IMR-90 (cell line): Measurements from ENCODE around the gene FLNA. TPM values are rescaled to one million over a fixed set of nuclear protein-coding genes. Genes with fewer than 3 reads are reported as not detected.

Experiments
- ATAC-seq: fragments of 200-7000 bp; cut with Tn5 transposase; 2 replicates; pipeline ENCODE4 v1.9.1; 2020; ENCODE audit warnings: low read depth, mild to moderate bottlenecking, moderate library complexity
- BruUV-seq: library from RNA; stranded (reverse); fragments of 400-500 nt; replicated peaks from 2 replicates; lab custom pipeline; 2021; lab: Mats Ljungman, UMichigan
- CTCF ChIA-PET: fragments of 300-600 bp; formaldehyde crosslinking; extraction: SDS; loops from one replicate; lab custom pipeline; 2021; ENCODE audit warnings: antibody characterized with exemption; lab: Yijun Ruan, JAX
- POLR2A ChIA-PET: fragments of 300-600 bp; sonication (Branson Sonifier 250); formaldehyde crosslinking; loops from one replicate; lab custom pipeline; 2022; ENCODE audit warnings: antibody characterized with exemption; ENCODE audit not compliant: unreplicated experiment; lab: Charles Lee
- DNase-seq: peaks from one replicate; pipeline ENCODE4 v3.0.0; 2013
- H2AFZ ChIP-seq: replicated peaks from 2 replicates; pipeline ENCODE3; 2013; ENCODE audit warnings: low read length, mild to moderate bottlenecking; ENCODE audit not compliant: poor library complexity
- H2AK5ac ChIP-seq: 2 replicates; pipeline ENCODE4 v1.6.1; 2013; ENCODE audit warnings: low read depth, low read length, inconsistent platforms
- H2AK9ac ChIP-seq: replicated peaks from 2 replicates; pipeline ENCODE3; 2013; ENCODE audit warnings: mild to moderate bottlenecking, low read depth, low read length, moderate library complexity; ENCODE audit not compliant: poor library complexity
- H2BK120ac ChIP-seq: 2 replicates; pipeline ENCODE4 v1.6.1; 2013; ENCODE audit warnings: low read depth, low read length, inconsistent platforms
- H2BK15ac ChIP-seq: 3 replicates; pipeline ENCODE4 v1.6.1; 2013; ENCODE audit warnings: low read depth, low read length, inconsistent platforms
- H2BK20ac ChIP-seq: 2 replicates; pipeline ENCODE4 v1.6.1; 2013; ENCODE audit warnings: low read depth, mild to moderate bottlenecking, inconsistent platforms, low read length, moderate library complexity
- H2BK5ac ChIP-seq: 2 replicates; pipeline ENCODE4 v1.6.1; 2013; ENCODE audit warnings: mild to moderate bottlenecking, low read depth, low read length, inconsistent platforms; ENCODE audit not compliant: poor library complexity, severe bottlenecking
- H3K14ac ChIP-seq: replicated peaks from 2 replicates; pipeline ENCODE4 v1.6.1; 2013; ENCODE audit warnings: low read depth, low read length, inconsistent platforms
- H3K18ac ChIP-seq: 2 replicates; pipeline ENCODE4 v1.6.1; 2013; ENCODE audit warnings: low read depth, low read length, control low read depth
- H3K23ac ChIP-seq: 2 replicates; pipeline ENCODE4 v1.6.1; 2013; ENCODE audit warnings: low read depth, low read length, inconsistent platforms
- H3K27ac ChIP-seq: 2 replicates; pipeline ENCODE4 v1.5.1; 2013; ENCODE audit warnings: mild to moderate bottlenecking, control low read depth, low read length; ENCODE audit not compliant: insufficient read depth
- H3K27me3 ChIP-seq: 2 replicates; pipeline ENCODE4 v1.6.1; 2013; ENCODE audit warnings: low read length; ENCODE audit not compliant: control insufficient read depth, insufficient read depth
- H3K36me3 ChIP-seq: 2 replicates; pipeline ENCODE4 v1.6.1; 2013; ENCODE audit warnings: low read length, mixed read lengths; ENCODE audit not compliant: control insufficient read depth, insufficient read depth
- H3K4ac ChIP-seq: 2 replicates; pipeline ENCODE4 v1.6.1; 2013; ENCODE audit warnings: low read depth, low read length, inconsistent platforms
- H3K4me1 ChIP-seq: 2 replicates; pipeline ENCODE4 v1.6.1; 2013; ENCODE audit warnings: low read length, mixed read lengths; ENCODE audit not compliant: control insufficient read depth, insufficient read depth
- H3K4me2 ChIP-seq: 2 replicates; pipeline ENCODE4 v1.6.1; 2013; ENCODE audit warnings: low read depth, mild to moderate bottlenecking, control low read depth, low read length, moderate library complexity
- H3K4me3 ChIP-seq: 2 replicates; pipeline ENCODE4 v1.5.1; 2013; ENCODE audit warnings: low read depth, mild to moderate bottlenecking, control low read depth, low read length, moderate library complexity; ENCODE audit not compliant: insufficient read depth
- H3K56ac ChIP-seq: 2 replicates; pipeline ENCODE4 v1.6.1; 2013; ENCODE audit warnings: low read length, inconsistent platforms; ENCODE audit not compliant: insufficient read depth; ENCODE audit errors: extremely low read depth
- H3K79me1 ChIP-seq, 2 experiments: 2 replicates each; pipeline ENCODE4 v1.6.1; 2013; ENCODE audit warnings: low read length in 2 of 2, inconsistent platforms in 1 of 2, low read depth in 1 of 2
- H3K9ac ChIP-seq: 2 replicates; pipeline ENCODE4 v1.6.1; 2013; ENCODE audit warnings: low read depth, low read length, control low read depth
- H3K9me1 ChIP-seq: 2 replicates; pipeline ENCODE4 v1.6.1; 2013; ENCODE audit warnings: low read length, inconsistent platforms; ENCODE audit not compliant: insufficient read depth
- H3K9me3 ChIP-seq: 2 replicates; pipeline ENCODE4 v1.6.1; 2013; ENCODE audit warnings: low read length; ENCODE audit not compliant: control insufficient read depth, insufficient read depth
- H4K20me1 ChIP-seq: 2 replicates; pipeline ENCODE4 v1.6.1; 2013; ENCODE audit warnings: low read length, inconsistent platforms; ENCODE audit not compliant: insufficient read depth
- H4K5ac ChIP-seq: 2 replicates; pipeline ENCODE4 v1.6.1; 2013; ENCODE audit warnings: mild to moderate bottlenecking, low read depth, low read length, control low read depth
- H4K8ac ChIP-seq, 2 experiments: 2 replicates each; pipeline ENCODE4 v1.6.1; 2013; ENCODE audit warnings: low read depth in 2 of 2, low read length in 2 of 2, control low read depth in 1 of 2, inconsistent platforms in 1 of 2
- H4K91ac ChIP-seq: 2 replicates; pipeline ENCODE4 v1.6.1; 2013; ENCODE audit warnings: low read depth, low read length, inconsistent platforms; ENCODE audit not compliant: insufficient read depth
- CHD1 ChIP-seq: IDR thresholded peaks from 2 replicates; pipeline ENCODE4 v1.6.1; 2012; ENCODE audit warnings: low read depth, low read length, improper control_type of control experiment
- WGBS, 2 experiments: methylation state at CpG; one replicate each; pipeline versions ENCODE4 v1.1.5 to v1.1.7; 2013; ENCODE audit warnings: missing lambda C conversion rate in 2 of 2; ENCODE audit not compliant: insufficient read length in 1 of 2; ENCODE audit errors: extremely low coverage in 2 of 2; 5-methylcytosine and 5-hydroxymethylcytosine counted together
- dilution Hi-C: fragments of 300-500 bp; cut with HindIII; formaldehyde crosslinking; loops from one replicate; pipeline ENCODE4 v1.14.3; 2018; ENCODE audit warnings: low sequenced_read_pairs; ENCODE audit not compliant: unreplicated experiment
- in situ Hi-C: fragments of 300-500 bp; cut with MboI; formaldehyde crosslinking; loops from 3 replicates; pipeline ENCODE4 v1.14.3; 2019; ENCODE audit warnings: low sequenced_read_pairs, inconsistent platforms, mixed read lengths
- intact Hi-C: fragments of 100-400 bp; cut with micrococcal nuclease; formaldehyde crosslinking; loops from 2 replicates; pipeline ENCODE4 v1.10.0; 2022
- polyA plus RNA-seq, 3 experiments: library from polyadenylated mRNA; depleted of rRNA; stranded (reverse); fragments of >200 nt; gene quantifications; 2 replicates each; pipeline ENCODE4 v1.2.3, GENCODE V29; 2012; ENCODE audit warnings: low replicate concordance in 1 of 3
- total RNA-seq: library from RNA; depleted of rRNA; stranded (reverse); fragments of >200 nt; gene quantifications from 2 replicates; pipeline ENCODE4 v1.2.3, GENCODE V29; 2012

The FLNA gene
- total and polyA plus RNA-seq, 2 of the 4 experiments (the other 2 are of a cell fraction): 1,356 to 1,357 TPM

GRCh38 chrX:154381271-154381670, 6.8 kb upstream of the FLNA start:
- BruUV-seq: no TSS peak
- Histone ChIP-seq H2BK120ac (no peak overlapping the region), H3K9me3 (no peaks in the 10 kb centered on the region), H2BK20ac (no peak overlapping the region), H3K27ac (no peak overlapping the region), H3K27me3 (no peaks in the 10 kb centered on the region), H3K79me1 (peaks cover 0 to 29% of the 10 kb centered on the region in 2 experiments; a peak in 3 of 4 replicates), H3K36me3 (peaks cover 11% of the 10 kb centered on the region; the same call in 1 of the 2 replicates), H3K56ac (no peak overlapping the region), H3K4me1 (peaks cover 10% of the 10 kb centered on the region; the same call in 1 of the 2 replicates), H3K18ac (no peak overlapping the region), H3K9ac (no peak overlapping the region), H3K4me2 (no peak overlapping the region), H2AFZ (no peak overlapping the region), H4K5ac (no peak overlapping the region), H2BK5ac (no peak overlapping the region), H3K14ac (no peak overlapping the region), H4K20me1 (peaks cover 17% of the 10 kb centered on the region), H2AK9ac (peak overlapping the region; percentile 7), H3K9me1 (0 out of 2 replicates have a peak, but pooled peaks cover 4% of the 10 kb centered on the region), H2AK5ac (no peak overlapping the region), H2BK15ac (no peak overlapping the region), H4K91ac (no peak overlapping the region), H3K4ac (no peak overlapping the region), H3K23ac (no peak overlapping the region), H4K8ac (no peak overlapping the region), H3K4me3 (no peak overlapping the region)
- TF ChIP-seq CHD1: no peak
- ATAC-seq (no peak), DNase-seq (no peak)
- intact Hi-C loops: no loop called here
- CTCF ChIA-PET: no interaction called here
- POLR2A ChIA-PET: interaction anchor here (1.3 kb wide), 1 partner anchor 8 kb away, joined by 4 read pairs; no protein-coding TSS in a partner anchor
- 70% methylated on average over 2 of the region's 6 CpGs; no CpG with 5 or more reads in 1 of the 2 experiments for WGBS, 2 experiments
- in situ Hi-C loops: no loop called here
- dilution Hi-C loops: no loop called here
